Liver (tissue), 9 donors: ENCODE results near the gene PPP1R14C. TPM values are rescaled to one million over a fixed set of nuclear protein-coding genes. Genes with fewer than 3 reads are reported as not detected.

ENCODE experiments used
- DNase-seq: peaks from one replicate; pipeline ENCODE4 v3.0.0-alpha.2; 2017; ENCODE audit warnings: low spot score
- H3K27ac ChIP-seq, 2 donors: one replicate each; pipeline ENCODE4 v1.7.0; 2013; ENCODE audit warnings: inconsistent platforms in 2 of 2, low read length in 2 of 2, control low read depth in 1 of 2, low read depth in 1 of 2, mild to moderate bottlenecking in 1 of 2
- H3K27me3 ChIP-seq, 4 donors: one replicate each; pipeline versions ENCODE4 v1.6.1 to v1.7.0; 2013; ENCODE audit warnings: low read length in 3 of 4, inconsistent platforms in 1 of 4, mild to moderate bottlenecking in 1 of 4, moderate library complexity in 1 of 4; ENCODE audit not compliant: control insufficient read depth in 4 of 4, insufficient read depth in 4 of 4
- H3K36me3 ChIP-seq, 4 donors: one replicate each; pipeline versions ENCODE4 v1.6.1 to v1.7.0; 2013; ENCODE audit warnings: low read length in 3 of 4, mild to moderate bottlenecking in 3 of 4, low read depth in 1 of 4, moderate library complexity in 1 of 4; ENCODE audit not compliant: control insufficient read depth in 4 of 4, insufficient read depth in 3 of 4
- H3K4me1 ChIP-seq, 4 donors: one replicate each; pipeline versions ENCODE4 v1.6.1 to v1.7.0; 2013; ENCODE audit warnings: low read length in 3 of 4, mild to moderate bottlenecking in 3 of 4, moderate library complexity in 1 of 4; ENCODE audit not compliant: control insufficient read depth in 4 of 4, insufficient read depth in 4 of 4
- H3K4me3 ChIP-seq, 3 donors: one replicate each; pipeline versions ENCODE4 v1.6.1 to v1.7.0; 2013; ENCODE audit warnings: low read length in 3 of 3, control low read depth in 1 of 3, low read depth in 1 of 3, mild to moderate bottlenecking in 1 of 3
- H3K9ac ChIP-seq, 2 donors: one replicate each; pipeline ENCODE4 v1.7.0; 2013; ENCODE audit warnings: low read length in 2 of 2, mild to moderate bottlenecking in 2 of 2, moderate library complexity in 2 of 2, control low read depth in 1 of 2, low read depth in 1 of 2
- H3K9me3 ChIP-seq, 4 donors: one replicate each; pipeline versions ENCODE4 v1.6.1 to v1.7.0; 2013; ENCODE audit warnings: low read length in 3 of 4; ENCODE audit not compliant: control insufficient read depth in 4 of 4
- EGR1 ChIP-seq, 2 donors: IDR thresholded peaks; 2 replicates each; pipeline ENCODE4 v1.6.1; 2016 to 2018; ENCODE audit warnings: antibody characterized with exemption in 2 of 2, low read depth in 2 of 2
- FOXA1 ChIP-seq: IDR thresholded peaks from 2 replicates; pipeline ENCODE4 v1.6.1; 2016; ENCODE audit warnings: antibody characterized with exemption
- FOXA2 ChIP-seq: IDR thresholded peaks from 2 replicates; pipeline ENCODE4 v1.6.1; 2016; ENCODE audit warnings: antibody characterized with exemption
- GABPA ChIP-seq, 2 donors: IDR thresholded peaks in 1 of 2; conservative IDR thresholded peaks in 1 of 2; 2 replicates each; pipeline ENCODE4 v1.6.1; 2016; ENCODE audit warnings: antibody characterized with exemption in 2 of 2, mild to moderate bottlenecking in 1 of 2, moderate library complexity in 1 of 2
- HNF4A ChIP-seq, 2 donors: conservative IDR thresholded peaks; 2 replicates each; pipeline ENCODE4 v1.6.1; 2016; ENCODE audit warnings: antibody characterized with exemption in 2 of 2, mild to moderate bottlenecking in 2 of 2
- HNF4G ChIP-seq: IDR thresholded peaks from 2 replicates; pipeline ENCODE4 v1.6.1; 2016; ENCODE audit warnings: antibody characterized with exemption
- NR2F2 ChIP-seq: IDR thresholded peaks from 2 replicates; pipeline ENCODE4 v1.6.1; 2016; ENCODE audit warnings: antibody characterized with exemption
- RAD21 ChIP-seq, 2 donors: IDR thresholded peaks; 2 replicates each; pipeline ENCODE4 v1.6.1; 2016; ENCODE audit warnings: antibody characterized with exemption in 2 of 2, mild to moderate bottlenecking in 2 of 2
- REST ChIP-seq: IDR thresholded peaks from 2 replicates; pipeline ENCODE4 v1.6.1; 2016; ENCODE audit warnings: antibody characterized with exemption, mild to moderate bottlenecking
- RXRA ChIP-seq, 2 donors: IDR thresholded peaks; 2 replicates each; pipeline ENCODE4 v1.6.1; 2017 to 2018; ENCODE audit warnings: antibody characterized with exemption in 2 of 2, mild to moderate bottlenecking in 1 of 2
- SP1 ChIP-seq: IDR thresholded peaks from 2 replicates; pipeline ENCODE4 v1.6.1; 2018; ENCODE audit warnings: antibody characterized with exemption, mild to moderate bottlenecking
- YY1 ChIP-seq: IDR thresholded peaks from 2 replicates; pipeline ENCODE4 v1.6.1; 2016; ENCODE audit warnings: antibody characterized with exemption, mild to moderate bottlenecking
- ZBTB33 ChIP-seq: IDR thresholded peaks from 2 replicates; pipeline ENCODE4 v1.6.1; 2016; ENCODE audit warnings: antibody characterized with exemption
- WGBS: extraction: QIAGEN DNeasy Blood & Tissue Kit; methylation state at CpG from one replicate; pipeline ENCODE4 v1.1.7; 2013; 5-methylcytosine and 5-hydroxymethylcytosine counted together
- polyA plus RNA-seq, 2 donors: library from polyadenylated mRNA; stranded (reverse) in 1 of 2; unstranded in 1 of 2; fragments of 200-250 nt in 1 of 2; fragments of >200 nt in 1 of 2; fragmentation: Nextera tagmentation in 1 of 2; extraction: Ambion mirVana in 1 of 2; gene quantifications; one replicate each; pipeline versions ENCODE4 v1.2.1 to v1.2.3, GENCODE V29; 2013 to 2015
- total RNA-seq, 2 donors: library from RNA; depleted of rRNA; stranded (reverse); fragments of >200 nt; gene quantifications; one replicate each; pipeline ENCODE4 v1.2.3, GENCODE V29; 2014
- TF ChIP-seq, protein P1 (sequence below): IDR thresholded peaks from 2 replicates; pipeline ENCODE4 v1.6.1; 2016; ENCODE audit warnings: antibody characterized with exemption
- donor health status: healthy.
- donor health status: healthy.
- donor health status: healthy.
- donor health status: healthy.
- donor health status: healthy.

Gene PPP1R14C
- total and polyA plus RNA-seq, 4 donors, result 0.05 TPM; not detected in 3

DNA sequence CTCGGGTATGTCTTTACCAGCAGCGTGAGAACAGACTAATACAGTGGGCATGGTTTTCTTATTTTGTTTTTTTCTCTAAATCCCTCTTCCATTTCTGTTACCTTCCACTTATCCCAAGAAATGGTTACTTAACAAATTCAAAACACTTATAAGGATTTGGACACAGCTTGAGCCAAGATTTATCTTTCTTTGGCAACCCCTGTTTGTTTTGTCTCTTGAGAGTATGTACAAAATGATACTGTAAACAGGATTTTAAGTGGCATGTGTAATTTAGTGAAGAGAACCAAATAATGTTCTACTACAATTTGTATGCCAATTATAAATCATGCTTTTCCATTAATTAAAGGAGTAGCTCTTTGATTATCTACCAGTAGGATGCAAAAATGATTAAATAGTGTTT is 51.4 kb downstream of the PPP1R14C start (continued):
- no peak for TF ChIP-seq ZBTB33
- no peak for TF ChIP-seq SP1
- no peak for TF ChIP-seq EGR1 (IDR thresholded peaks at IDR 0.05; ENCODE audit: low read depth in 2 of 2)
- TF ChIP-seq RXRA (IDR thresholded peaks at IDR 0.05), result no peak
- no peak for TF ChIP-seq HNF4G
- no peak for TF ChIP-seq NR2F2
- TF ChIP-seq FOXA2, result no peak
- no peak for TF ChIP-seq HNF4A (conservative IDR thresholded peaks at IDR 0.05)
- no peak for TF ChIP-seq GABPA (IDR thresholded peaks at IDR 0.05 in 1 of 2, conservative IDR thresholded peaks at IDR 0.05 in 1 of 2)
- TF ChIP-seq, protein P1, sequence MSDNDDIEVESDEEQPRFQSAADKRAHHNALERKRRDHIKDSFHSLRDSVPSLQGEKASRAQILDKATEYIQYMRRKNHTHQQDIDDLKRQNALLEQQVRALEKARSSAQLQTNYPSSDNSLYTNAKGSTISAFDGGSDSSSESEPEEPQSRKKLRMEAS, result no peak

GRCh38 chr6:150195996-150196417 is 53.2 kb downstream of the PPP1R14C start:
- Histone ChIP-seq H3K9me3 (no peaks in the 10 kb centered on the region), H3K27ac (no peak overlapping the region), H3K9ac (no peak overlapping the region), H3K4me3 (no peak overlapping the region), H3K27me3 (no peaks in the 10 kb centered on the region), H3K4me1 (no peaks in the 10 kb centered on the region), H3K36me3 (no peaks in the 10 kb centered on the region)
- DNase-seq, result no peak
- WGBS, result 62% methylated on average over 2 of the region's 2 CpGs
- TF ChIP-seq NR2F2 (no peak), FOXA2 (no peak), FOXA1 (no peak), GABPA (IDR thresholded peaks at IDR 0.05 in 1 of 2, conservative IDR thresholded peaks at IDR 0.05 in 1 of 2) (no peak), RXRA (IDR thresholded peaks at IDR 0.05) (no peak), YY1 (no peak), EGR1 (IDR thresholded peaks at IDR 0.05; ENCODE audit: low read depth in 2 of 2) (no peak), RAD21 (IDR thresholded peaks at IDR 0.05) (no peak), REST (no peak)
- TF ChIP-seq, protein P1, result no peak
